Kidney (tissue), 14 donors: ENCODE data around the gene ALOX5. TPM values are rescaled to one million over a fixed set of nuclear protein-coding genes. Genes with fewer than 3 reads are reported as not detected.

Source experiments
- DNase-seq, 5 donors: peaks; one replicate each; pipeline ENCODE4 v3.0.0-alpha.2; 2013 to 2020
- FAIRE-seq: peaks from 2 replicates; lab custom pipeline; 2012; peaks lifted over from hg19 to GRCh38; lab: Jason Lieb, UNC
- H3K27ac ChIP-seq, 2 donors: one replicate each; pipeline ENCODE4 v1.7.0; 2013; ENCODE audit warnings: low read depth in 2 of 2, low read length in 2 of 2, inconsistent platforms in 1 of 2
- H3K27me3 ChIP-seq: one replicate; pipeline ENCODE4 v1.7.1; 2013; ENCODE audit warnings: low read length, inconsistent platforms; ENCODE audit not compliant: control insufficient read depth, insufficient read depth
- H3K36me3 ChIP-seq, 3 donors: one replicate each; pipeline versions ENCODE4 v1.7.0 to v1.7.1; 2013; ENCODE audit warnings: low read length in 3 of 3, control low read depth in 1 of 3, inconsistent platforms in 1 of 3; ENCODE audit not compliant: insufficient read depth in 3 of 3, control insufficient read depth in 2 of 3
- H3K4me1 ChIP-seq, 3 donors: one replicate each; pipeline versions ENCODE4 v1.7.0 to v1.7.1; 2013; ENCODE audit warnings: low read length in 3 of 3, inconsistent platforms in 1 of 3, low read depth in 1 of 3; ENCODE audit not compliant: control insufficient read depth in 2 of 3, insufficient read depth in 2 of 3
- H3K4me3 ChIP-seq, 3 donors: one replicate each; pipeline versions ENCODE4 v1.7.0 to v1.8.1; 2013; ENCODE audit warnings: low read length in 3 of 3, control low read depth in 1 of 3, inconsistent platforms in 1 of 3
- H3K9ac ChIP-seq, 3 donors: one replicate each; pipeline versions ENCODE4 v1.7.0 to v1.7.1; 2013; ENCODE audit warnings: low read length in 3 of 3, control low read depth in 1 of 3, inconsistent platforms in 1 of 3
- H3K9me3 ChIP-seq, 3 donors: one replicate each; pipeline versions ENCODE4 v1.7.0 to v1.7.1; 2013; ENCODE audit warnings: low read length in 3 of 3, control low read depth in 1 of 3, inconsistent platforms in 1 of 3; ENCODE audit not compliant: control insufficient read depth in 2 of 3, insufficient read depth in 1 of 3
- CTCF ChIP-seq: IDR thresholded peaks from 3 replicates; pipeline ENCODE4 v1.5.1; 2012; ENCODE audit warnings: mild to moderate bottlenecking, moderate library complexity, borderline replicate concordance; ENCODE audit not compliant: insufficient read depth; ENCODE audit errors: extremely low read depth
- intact Hi-C: fragments of 100-400 bp; cut with DNase I; formaldehyde crosslinking; loops from one replicate; pipeline ENCODE4 v1.11.1; 2022
- polyA plus RNA-seq: library from polyadenylated mRNA; stranded (reverse); fragments of 350-450 nt; fragmentation: Illumina TruSeq; extraction: RNeasy Lipid Tissue Mini Kit (QIAGEN cat#74804); gene quantifications from one replicate; pipeline ENCODE4 v1.2.3, GENCODE V29; 2014; ENCODE audit warnings: low read depth, low replicate concordance; ENCODE audit not compliant: insufficient read depth
- total RNA-seq: library from RNA; stranded (reverse); fragmentation: NEBNext Ultra II Directional; extraction: Animal tissue kit (Norgen Biotek cat#: 25700); gene quantifications from one replicate; pipeline ENCODE4 v1.2.1, GENCODE V29; 2021
- donor health status: control.
- donor health status: control.
- donor health status: control.
- donor health status: control.
- donor health status: control.
- donor health status: DM: yes; HTN: yes; CAD: no.
- donor health status: Normal renal cell carcinoma (clear cell type).

Gene ALOX5
- total and polyA plus RNA-seq, 2 donors from 2014 or later = 2.5 to 58.1 TPM

GRCh38 chr10:45404087-45404769 is 30.2 kb downstream of the ALOX5 start:
- no peaks in the 10 kb centered on the region for H3K27me3 ChIP-seq
- TF ChIP-seq CTCF = no peak
- no peaks in the 10 kb centered on the region for H3K4me1 ChIP-seq
- H3K9ac ChIP-seq = no peak overlapping the region
- H3K4me3 ChIP-seq = no peak overlapping the region
- no peaks in the 10 kb centered on the region for H3K36me3 ChIP-seq
- no peak for DNase-seq
- H3K9me3 ChIP-seq = no peaks in the 10 kb centered on the region
- no peak for FAIRE-seq
- intact Hi-C loops = no loop called here
- no peak overlapping the region for H3K27ac ChIP-seq

GRCh38 chr10:45404770-45405120 is 30.7 kb downstream of the ALOX5 start:
- TF ChIP-seq CTCF = no peak
- Histone ChIP-seq H3K27me3 (no peaks in the 10 kb centered on the region), H3K27ac (no peak overlapping the region), H3K4me1 (no peaks in the 10 kb centered on the region), H3K9me3 (no peaks in the 10 kb centered on the region), H3K36me3 (no peaks in the 10 kb centered on the region), H3K9ac (no peak overlapping the region), H3K4me3 (no peak overlapping the region)
- DNase-seq (no peak), FAIRE-seq (no peak)
- intact Hi-C loops = no loop called here

GRCh38 chr10:45407542-45407941 is 33.5 kb downstream of the ALOX5 start:
- H3K9ac ChIP-seq = no peak overlapping the region
- no peak for TF ChIP-seq CTCF
- no peak overlapping the region for H3K4me3 ChIP-seq
- no peaks in the 10 kb centered on the region for H3K36me3 ChIP-seq
- H3K4me1 ChIP-seq = no peaks in the 10 kb centered on the region
- no peak overlapping the region for H3K27ac ChIP-seq
- no peak for DNase-seq
- H3K9me3 ChIP-seq = no peaks in the 10 kb centered on the region
- intact Hi-C loops = no loop called here
- H3K27me3 ChIP-seq = no peaks in the 10 kb centered on the region
- FAIRE-seq = no peak
